ENCODE data around the gene AHRR. TPM values are rescaled to one million over a fixed set of nuclear protein-coding genes. Genes with fewer than 3 reads are reported as not detected.
A peak's percentile ranks its signal among the peaks of the same experiment; 100 is the strongest.

AHRR gene
- total and polyA plus RNA-seq, 2 donors (not counting 1 experiment from before 2014, with no cell fraction given), result 11.3 to 26.4 TPM

DNA sequence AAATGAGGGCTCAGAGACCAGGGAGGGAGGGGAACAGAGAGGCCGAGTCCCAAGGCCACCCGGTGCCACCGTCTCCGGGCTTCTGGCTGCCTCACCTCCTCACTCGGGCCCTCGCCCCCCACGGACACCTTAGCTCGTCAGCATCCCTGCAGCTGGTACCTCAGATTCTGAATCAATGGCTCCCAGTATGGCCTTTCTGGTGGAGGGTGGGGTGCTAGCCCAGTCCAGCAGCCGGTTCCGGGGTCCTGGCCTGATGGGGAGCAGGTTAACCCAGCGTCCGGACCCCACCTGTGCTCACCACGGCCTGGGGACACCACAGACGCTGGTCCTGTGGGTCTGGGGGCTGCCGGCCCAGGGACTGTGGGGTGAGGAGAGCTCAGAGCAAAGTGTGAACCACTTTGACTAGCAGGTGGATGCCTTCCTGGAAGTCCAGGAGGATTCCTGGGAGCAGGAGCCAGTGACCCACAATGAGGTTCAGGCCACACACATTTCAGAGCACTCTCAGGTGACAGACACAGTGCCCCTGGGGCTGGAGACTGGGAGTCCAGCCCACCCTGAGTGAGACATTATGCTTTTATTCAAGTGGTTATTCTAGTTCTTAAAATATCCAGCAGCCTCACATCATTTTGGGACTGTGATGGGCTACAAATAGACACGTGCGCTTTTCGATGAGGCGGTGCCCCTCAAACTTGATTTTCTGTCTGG, 53.3 kb downstream of the AHRR start:
- no peak overlapping the region for H3K4me2 ChIP-seq (ENCODE audit: extremely low read depth, insufficient read depth, low read length)

DNA sequence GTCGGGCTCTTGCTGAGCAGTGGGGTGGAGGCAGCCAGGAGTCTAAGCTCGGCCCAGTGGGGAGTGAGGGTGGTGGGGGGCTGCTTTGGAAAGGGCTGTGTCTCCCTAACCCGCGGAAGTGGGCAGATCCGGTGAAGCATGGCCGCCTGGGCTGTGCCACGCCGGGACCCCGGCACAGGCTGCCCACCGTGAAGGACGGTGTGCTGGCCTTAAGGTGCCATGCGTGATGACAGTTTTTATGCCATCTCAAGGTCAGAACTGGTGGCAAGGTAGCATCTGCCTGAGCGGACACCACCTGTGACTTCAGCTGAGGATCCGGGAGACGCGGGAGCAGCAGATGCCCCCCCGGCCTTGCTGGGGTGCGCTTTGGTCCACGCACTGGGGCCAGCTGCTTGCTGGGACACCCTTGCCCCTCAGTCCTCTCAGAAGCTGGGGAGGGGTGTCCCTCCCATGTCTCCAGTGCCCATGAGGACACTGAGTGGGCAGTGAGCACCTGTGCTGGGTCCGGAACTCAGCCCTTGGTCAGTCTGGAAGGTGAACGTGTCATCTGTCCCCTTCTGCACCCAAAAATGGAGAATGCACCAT, 53.9 kb downstream of the AHRR start:
- H2AFZ ChIP-seq (ENCODE audit: low read length), result no peak overlapping the region

More for the DNA sequence above, 53.3 kb downstream of the AHRR start:
- Histone ChIP-seq H3K9me3 (ENCODE audit: control insufficient read depth, insufficient read depth, low read depth, low read length) (no peaks in the 10 kb centered on the region), H2AFZ (ENCODE audit: low read length) (no peak overlapping the region), H3K36me3 (ENCODE audit: control insufficient read depth, insufficient read depth, low read length) (peaks cover 23% of the 10 kb centered on the region), H3K4me1 (ENCODE audit: control insufficient read depth, extremely low read depth, insufficient read depth, low read length) (peaks cover 40% of the 10 kb centered on the region), H3K27me3 (ENCODE audit: control insufficient read depth, insufficient read depth, low read length) (no peaks in the 10 kb centered on the region), H3K27ac (ENCODE audit: insufficient read depth, low read length) (peak overlapping the region; percentile 98), H3K79me2 (ENCODE audit: control insufficient read depth, insufficient read depth, low read length) (peaks cover 29% of the 10 kb centered on the region), H4K20me1 (ENCODE audit: control insufficient read depth, extremely low read depth, insufficient read depth, low read length) (no peaks in the 10 kb centered on the region), H3K9ac (ENCODE audit: insufficient read depth, low read length) (peak overlapping the region; percentile 94), H3K4me3 (replicated peaks in 1 of 4; ENCODE audit: control extremely low read depth in 1 of 4, insufficient read depth in 1 of 4, low read depth in 3 of 4, low read length in 4 of 4) (no peak overlapping the region)
- no peak for DNase-seq (ENCODE audit: low read depth in 2 of 2)
- TF ChIP-seq, protein P1, sequence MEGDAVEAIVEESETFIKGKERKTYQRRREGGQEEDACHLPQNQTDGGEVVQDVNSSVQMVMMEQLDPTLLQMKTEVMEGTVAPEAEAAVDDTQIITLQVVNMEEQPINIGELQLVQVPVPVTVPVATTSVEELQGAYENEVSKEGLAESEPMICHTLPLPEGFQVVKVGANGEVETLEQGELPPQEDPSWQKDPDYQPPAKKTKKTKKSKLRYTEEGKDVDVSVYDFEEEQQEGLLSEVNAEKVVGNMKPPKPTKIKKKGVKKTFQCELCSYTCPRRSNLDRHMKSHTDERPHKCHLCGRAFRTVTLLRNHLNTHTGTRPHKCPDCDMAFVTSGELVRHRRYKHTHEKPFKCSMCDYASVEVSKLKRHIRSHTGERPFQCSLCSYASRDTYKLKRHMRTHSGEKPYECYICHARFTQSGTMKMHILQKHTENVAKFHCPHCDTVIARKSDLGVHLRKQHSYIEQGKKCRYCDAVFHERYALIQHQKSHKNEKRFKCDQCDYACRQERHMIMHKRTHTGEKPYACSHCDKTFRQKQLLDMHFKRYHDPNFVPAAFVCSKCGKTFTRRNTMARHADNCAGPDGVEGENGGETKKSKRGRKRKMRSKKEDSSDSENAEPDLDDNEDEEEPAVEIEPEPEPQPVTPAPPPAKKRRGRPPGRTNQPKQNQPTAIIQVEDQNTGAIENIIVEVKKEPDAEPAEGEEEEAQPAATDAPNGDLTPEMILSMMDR (conservative IDR thresholded peaks at IDR 0.05 in 1 of 2, IDR thresholded peaks at IDR 0.05 in 1 of 2; ENCODE audit: low read depth in 1 of 2, low read length in 2 of 2), result no peak
- no peak for TF ChIP-seq EZH2 (IDR thresholded peaks at IDR 0.05; ENCODE audit: low read length, missing control alignments)

More for the DNA sequence above, 53.9 kb downstream of the AHRR start:
- Histone ChIP-seq H3K4me2 (ENCODE audit: extremely low read depth, insufficient read depth, low read length) (no peak overlapping the region), H3K27me3 (ENCODE audit: control insufficient read depth, insufficient read depth, low read length) (no peaks in the 10 kb centered on the region), H3K27ac (ENCODE audit: insufficient read depth, low read length) (peak overlapping the region; percentile 98), H3K4me3 (replicated peaks in 1 of 4; ENCODE audit: control extremely low read depth in 1 of 4, insufficient read depth in 1 of 4, low read depth in 3 of 4, low read length in 4 of 4) (no peak overlapping the region), H3K4me1 (ENCODE audit: control insufficient read depth, extremely low read depth, insufficient read depth, low read length) (peaks cover 40% of the 10 kb centered on the region), H3K9me3 (ENCODE audit: control insufficient read depth, insufficient read depth, low read depth, low read length) (no peaks in the 10 kb centered on the region), H3K9ac (ENCODE audit: insufficient read depth, low read length) (no peak overlapping the region), H4K20me1 (ENCODE audit: control insufficient read depth, extremely low read depth, insufficient read depth, low read length) (no peaks in the 10 kb centered on the region), H3K79me2 (ENCODE audit: control insufficient read depth, insufficient read depth, low read length) (peaks cover 29% of the 10 kb centered on the region), H3K36me3 (ENCODE audit: control insufficient read depth, insufficient read depth, low read length) (peaks cover 23% of the 10 kb centered on the region)
- TF ChIP-seq EZH2 (IDR thresholded peaks at IDR 0.05; ENCODE audit: low read length, missing control alignments), result no peak
- TF ChIP-seq, protein P1 (conservative IDR thresholded peaks at IDR 0.05 in 1 of 2, IDR thresholded peaks at IDR 0.05 in 1 of 2; ENCODE audit: low read depth in 1 of 2, low read length in 2 of 2), result no peak
- no peak for DNase-seq (ENCODE audit: low read depth in 2 of 2)

Measured in fibroblast of lung (primary cell).